A549 (cell line): ENCODE results near the gene TCOF1.

ENCODE experiments used
- CBX8 ChIP-seq: fragments of 200-600 bp; sonication (generic); IDR thresholded peaks from 2 replicates; pipeline ENCODE4 v1.6.1; 2016
- CHD2 ChIP-seq: fragments of 150-350 bp; IDR thresholded peaks from 2 replicates; pipeline ENCODE4 v1.6.1; 2014; ENCODE audit warnings: low read length; ENCODE audit not compliant: partially characterized antibody
- CTCF ChIP-seq: fragments of >200 bp; sonication (Bioruptor Twin); formaldehyde crosslinking; IDR thresholded peaks from 3 replicates; pipeline ENCODE4 v1.5.1; 2016
- HMGXB4 ChIP-seq: fragments of 250-450 bp; sonication (Bioruptor Pico); IDR thresholded peaks from 2 replicates; pipeline ENCODE4 v1.5.0; 2021; ENCODE audit warnings: mild to moderate bottlenecking, moderate library complexity, borderline replicate concordance
- MYC ChIP-seq: IDR thresholded peaks from 2 replicates; pipeline ENCODE4 v1.6.1; 2012; ENCODE audit warnings: mild to moderate bottlenecking, inconsistent platforms, low read length, improper control_type of control experiment, borderline replicate concordance
- PHF8 ChIP-seq: fragments of 200-600 bp; sonication (generic); IDR thresholded peaks from 2 replicates; pipeline ENCODE4 v1.6.1; 2016; ENCODE audit warnings: low read depth, mild to moderate bottlenecking, antibody characterized with exemption, moderate library complexity, borderline replicate concordance
- POLR2AphosphoS2 ChIP-seq: conservative IDR thresholded peaks from 2 replicates; pipeline ENCODE4 v1.6.1; 2012; ENCODE audit warnings: low read length, improper control_type of control experiment, inconsistent platforms
- SMC3 ChIP-seq: fragments of >200 bp; sonication (Bioruptor Twin); formaldehyde crosslinking; IDR thresholded peaks from 3 replicates; pipeline ENCODE4 v1.6.1; 2018; ENCODE audit warnings: inconsistent platforms
- TF ChIP-seq, protein P1 (sequence below): fragments of >200 bp; sonication (Bioruptor Twin); formaldehyde crosslinking; IDR thresholded peaks from 2 replicates; pipeline ENCODE4 v1.6.1; 2016
- TF ChIP-seq, protein P2 (sequence below): IDR thresholded peaks from 2 replicates; pipeline ENCODE4 v1.6.1; 2012
- TF ChIP-seq, protein P3 (sequence below): fragments of 450-650 bp; IDR thresholded peaks from 2 replicates; pipeline ENCODE4 v1.6.1; 2014; ENCODE audit warnings: antibody characterized with exemption

- TF ChIP-seq CTCF, result no peak
- TF ChIP-seq CBX8, result no peak
- no peak for TF ChIP-seq CHD2
- no peak for TF ChIP-seq MYC
- TF ChIP-seq POLR2AphosphoS2, result no peak
- TF ChIP-seq PHF8, result no peak
- TF ChIP-seq, protein P1, sequence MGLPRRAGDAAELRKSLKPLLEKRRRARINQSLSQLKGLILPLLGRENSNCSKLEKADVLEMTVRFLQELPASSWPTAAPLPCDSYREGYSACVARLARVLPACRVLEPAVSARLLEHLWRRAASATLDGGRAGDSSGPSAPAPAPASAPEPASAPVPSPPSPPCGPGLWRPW, result no peak
- TF ChIP-seq, protein P2, sequence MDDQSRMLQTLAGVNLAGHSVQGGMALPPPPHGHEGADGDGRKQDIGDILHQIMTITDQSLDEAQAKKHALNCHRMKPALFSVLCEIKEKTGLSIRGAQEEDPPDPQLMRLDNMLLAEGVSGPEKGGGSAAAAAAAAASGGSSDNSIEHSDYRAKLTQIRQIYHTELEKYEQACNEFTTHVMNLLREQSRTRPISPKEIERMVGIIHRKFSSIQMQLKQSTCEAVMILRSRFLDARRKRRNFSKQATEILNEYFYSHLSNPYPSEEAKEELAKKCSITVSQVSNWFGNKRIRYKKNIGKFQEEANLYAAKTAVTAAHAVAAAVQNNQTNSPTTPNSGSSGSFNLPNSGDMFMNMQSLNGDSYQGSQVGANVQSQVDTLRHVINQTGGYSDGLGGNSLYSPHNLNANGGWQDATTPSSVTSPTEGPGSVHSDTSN, result no peak
- no peak for TF ChIP-seq HMGXB4 (CRISPR knock-in tag)
- no peak for TF ChIP-seq SMC3
- TF ChIP-seq, protein P3, sequence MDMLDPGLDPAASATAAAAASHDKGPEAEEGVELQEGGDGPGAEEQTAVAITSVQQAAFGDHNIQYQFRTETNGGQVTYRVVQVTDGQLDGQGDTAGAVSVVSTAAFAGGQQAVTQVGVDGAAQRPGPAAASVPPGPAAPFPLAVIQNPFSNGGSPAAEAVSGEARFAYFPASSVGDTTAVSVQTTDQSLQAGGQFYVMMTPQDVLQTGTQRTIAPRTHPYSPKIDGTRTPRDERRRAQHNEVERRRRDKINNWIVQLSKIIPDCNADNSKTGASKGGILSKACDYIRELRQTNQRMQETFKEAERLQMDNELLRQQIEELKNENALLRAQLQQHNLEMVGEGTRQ, result no peak
These were observed 35.2 kb downstream of the TCOF1 start for GRCh38 chr5:150392680-150393079.
